Activated naive CD8-positive, alpha-beta T cell treated with anti-CD3 and anti-CD28 coated beads, Interleukin-2, amount 10 ng/mL, durations not matched to agents 7 days and 5 days (primary cell): ENCODE measurements around the gene TNS4. TPM values are rescaled to one million over a fixed set of nuclear protein-coding genes. Genes with fewer than 3 reads are reported as not detected.
A peak's percentile ranks its signal among the peaks of the same experiment; 100 is the strongest.

ENCODE experiments used
- ATAC-seq: fragments of 150-1000 bp; cut with Tn5 transposase; one replicate; pipeline ENCODE4 v1.10.0; 2021; ENCODE audit warnings: low read depth, moderate library complexity
- POLR2A ChIA-PET: fragments of 350-600 bp; sonication (Branson Sonifier 250); formaldehyde crosslinking; loops from one replicate; lab custom pipeline; 2021; ENCODE audit warnings: antibody characterized with exemption; lab: Charles Lee
- DNase-seq: peaks from one replicate; pipeline ENCODE4 v3.0.0; 2021
- H3K27ac Mint-ChIP-seq: one replicate; pipeline ENCODE4 v1.8.0; 2022; ENCODE audit warnings: mild to moderate bottlenecking, mixed read lengths
- H3K27me3 Mint-ChIP-seq: one replicate; pipeline ENCODE4 v1.8.0; 2022; ENCODE audit warnings: mild to moderate bottlenecking, moderate library complexity, mixed read lengths
- H3K36me3 Mint-ChIP-seq: one replicate; pipeline ENCODE4 v1.8.0; 2021; ENCODE audit warnings: mild to moderate bottlenecking, mixed read lengths
- H3K4me1 Mint-ChIP-seq: one replicate; pipeline ENCODE4 v1.8.0; 2021; ENCODE audit warnings: mixed read lengths
- H3K4me3 Mint-ChIP-seq: one replicate; pipeline ENCODE4 v1.8.0; 2022; ENCODE audit warnings: mild to moderate bottlenecking, moderate library complexity, mixed read lengths
- H3K9me3 Mint-ChIP-seq: one replicate; pipeline ENCODE4 v1.8.0; 2021; ENCODE audit warnings: mixed read lengths
- total RNA-seq, 2 experiments: library from RNA; stranded (reverse); gene quantifications; one replicate each; pipeline ENCODE4 v1.2.3, GENCODE V29; 2021

TNS4 gene
- total RNA-seq, 2 experiments from 2014 or later: 9.0 to 9.7 TPM

GRCh38 chr17:40541060-40541872 lies 39.8 kb upstream of the TNS4 start:
- Mint-ChIP-seq H3K4me1 (peaks cover 73% of the 10 kb centered on the region), H3K36me3 (no peaks in the 10 kb centered on the region), H3K27me3 (peaks cover 2% of the 10 kb centered on the region), H3K27ac (peak overlapping the region; percentile 86), H3K9me3 (no peaks in the 10 kb centered on the region), H3K4me3 (peak overlapping the region; percentile 63)
- POLR2A ChIA-PET: interaction anchor here (0.6 to 28.0 kb wide), 18 partner anchors 7 to 218 kb away, joined by 3 to 579 read pairs (median 4); partner anchors contain the start of genes CCR7, IGFBP4, SMARCE1 and TOP2A
- DNase-seq (peak; percentile 77), ATAC-seq (peak; percentile 67)

DNA sequence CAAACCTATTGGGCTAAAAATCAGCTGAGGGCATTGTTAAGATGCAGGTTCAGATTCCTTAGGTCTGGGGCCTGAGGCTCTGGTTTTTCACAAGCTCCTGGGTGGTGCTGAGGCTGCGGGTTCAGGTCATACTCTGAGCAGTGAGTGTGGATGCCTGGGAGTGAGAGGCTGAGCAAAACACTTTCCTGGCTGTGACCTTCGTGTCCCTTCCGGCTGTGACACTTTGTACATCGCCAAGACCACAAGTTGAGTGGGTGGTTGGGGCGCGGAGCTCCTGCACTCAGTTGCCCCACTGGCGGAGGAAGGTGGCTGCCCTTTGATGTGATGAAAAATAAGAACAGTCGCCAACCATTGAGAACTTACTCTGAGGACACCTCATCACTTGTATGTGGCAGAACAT lies 39.0 kb upstream of the TNS4 start:
- Mint-ChIP-seq H3K4me1 (peaks cover 74% of the 10 kb centered on the region), H3K36me3 (no peaks in the 10 kb centered on the region), H3K27me3 (peaks cover 2% of the 10 kb centered on the region), H3K9me3 (no peaks in the 10 kb centered on the region), H3K4me3 (peak overlapping the region; percentile 63), H3K27ac (peak overlapping the region; percentile 86)
- POLR2A ChIA-PET: interaction anchor here (0.6 to 28.0 kb wide), 21 partner anchors 16 to 285 kb away, joined by 3 to 579 read pairs (median 4); partner anchors contain the start of genes CCR7, IGFBP4, SMARCE1 and TOP2A
- DNase-seq (peak; percentile 65), ATAC-seq (peak; percentile 26)

GRCh38 chr17:40539711-40540411 lies 38.4 kb upstream of the TNS4 start:
- ATAC-seq (no peak), DNase-seq (peak; percentile 54)
- H3K27ac Mint-ChIP-seq: peak overlapping the region; percentile 86
- POLR2A ChIA-PET: interaction anchor here (0.8 to 28.0 kb wide), 19 partner anchors 15 to 285 kb away, joined by 3 to 579 read pairs (median 4); partner anchors contain the start of genes CCR7, IGFBP4, SMARCE1 and TOP2A
- no peaks in the 10 kb centered on the region for H3K36me3 Mint-ChIP-seq
- peaks cover 2% of the 10 kb centered on the region for H3K27me3 Mint-ChIP-seq
- no peaks in the 10 kb centered on the region for H3K9me3 Mint-ChIP-seq
- peaks cover 73% of the 10 kb centered on the region for H3K4me1 Mint-ChIP-seq
- peak overlapping the region; percentile 63 for H3K4me3 Mint-ChIP-seq

DNA sequence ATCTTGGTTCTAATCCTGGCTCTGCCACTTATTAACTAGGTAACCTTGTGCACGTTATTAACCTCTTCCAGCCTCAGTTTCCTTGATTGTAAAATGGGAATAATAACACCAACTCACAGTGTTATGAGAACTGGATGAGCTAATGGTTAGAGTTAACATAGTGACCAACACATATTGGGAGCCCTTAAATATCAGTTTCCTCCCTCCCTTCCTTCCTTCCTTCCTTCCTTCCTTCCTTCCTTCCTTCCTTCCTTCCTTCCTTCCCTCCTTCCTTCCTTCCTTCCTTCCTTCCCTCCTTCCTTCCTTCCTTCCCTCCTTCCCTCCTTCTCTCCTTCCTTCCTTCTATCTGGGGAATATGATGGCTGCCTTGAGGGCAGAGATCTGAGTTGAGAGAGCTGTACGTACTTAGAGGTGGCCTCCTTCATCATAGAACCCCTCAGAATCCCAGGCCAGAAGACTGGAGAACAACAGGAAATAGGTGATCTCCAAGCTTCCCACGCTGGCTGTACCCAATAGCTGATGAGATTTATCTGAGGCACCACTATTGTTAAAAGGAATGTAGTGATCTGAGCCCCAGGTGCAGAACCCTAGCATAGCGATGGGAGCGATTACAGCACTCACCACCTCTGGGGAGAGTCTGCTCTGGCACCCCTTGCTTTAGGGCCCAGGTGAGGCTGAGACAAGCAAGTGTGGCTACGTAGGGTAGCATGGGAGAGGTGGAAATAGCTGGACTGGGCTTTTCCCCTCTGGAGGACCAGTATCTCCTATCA lies 37.7 kb upstream of the TNS4 start:
- peaks cover 2% of the 10 kb centered on the region for H3K27me3 Mint-ChIP-seq
- DNase-seq: no peak
- no peaks in the 10 kb centered on the region for H3K9me3 Mint-ChIP-seq
- peaks cover 78% of the 10 kb centered on the region for H3K4me1 Mint-ChIP-seq
- POLR2A ChIA-PET: interaction anchor here (0.8 to 28.0 kb wide), 11 partner anchors 18 to 286 kb away, joined by 3 to 579 read pairs (median 4); partner anchors contain the start of genes CCR7 and IGFBP4
- peak overlapping the region; percentile 56 for H3K4me3 Mint-ChIP-seq
- no peak for ATAC-seq
- peak overlapping the region; percentile 86 for H3K27ac Mint-ChIP-seq
- no peaks in the 10 kb centered on the region for H3K36me3 Mint-ChIP-seq

GRCh38 chr17:40538019-40538935 lies 36.9 kb upstream of the TNS4 start:
- H3K9me3 Mint-ChIP-seq: no peaks in the 10 kb centered on the region
- no peaks in the 10 kb centered on the region for H3K36me3 Mint-ChIP-seq
- peaks cover 86% of the 10 kb centered on the region for H3K4me1 Mint-ChIP-seq
- POLR2A ChIA-PET: interaction anchor here (1.2 to 28.0 kb wide), 5 partner anchors 19 to 175 kb away, joined by 3 to 579 read pairs (median 5); partner anchors contain the start of gene CCR7
- H3K27me3 Mint-ChIP-seq: peaks cover 2% of the 10 kb centered on the region
- peak overlapping the region; percentile 31 for H3K27ac Mint-ChIP-seq
- ATAC-seq (no peak), DNase-seq (peak; percentile 21)
- H3K4me3 Mint-ChIP-seq: no peak overlapping the region

DNA sequence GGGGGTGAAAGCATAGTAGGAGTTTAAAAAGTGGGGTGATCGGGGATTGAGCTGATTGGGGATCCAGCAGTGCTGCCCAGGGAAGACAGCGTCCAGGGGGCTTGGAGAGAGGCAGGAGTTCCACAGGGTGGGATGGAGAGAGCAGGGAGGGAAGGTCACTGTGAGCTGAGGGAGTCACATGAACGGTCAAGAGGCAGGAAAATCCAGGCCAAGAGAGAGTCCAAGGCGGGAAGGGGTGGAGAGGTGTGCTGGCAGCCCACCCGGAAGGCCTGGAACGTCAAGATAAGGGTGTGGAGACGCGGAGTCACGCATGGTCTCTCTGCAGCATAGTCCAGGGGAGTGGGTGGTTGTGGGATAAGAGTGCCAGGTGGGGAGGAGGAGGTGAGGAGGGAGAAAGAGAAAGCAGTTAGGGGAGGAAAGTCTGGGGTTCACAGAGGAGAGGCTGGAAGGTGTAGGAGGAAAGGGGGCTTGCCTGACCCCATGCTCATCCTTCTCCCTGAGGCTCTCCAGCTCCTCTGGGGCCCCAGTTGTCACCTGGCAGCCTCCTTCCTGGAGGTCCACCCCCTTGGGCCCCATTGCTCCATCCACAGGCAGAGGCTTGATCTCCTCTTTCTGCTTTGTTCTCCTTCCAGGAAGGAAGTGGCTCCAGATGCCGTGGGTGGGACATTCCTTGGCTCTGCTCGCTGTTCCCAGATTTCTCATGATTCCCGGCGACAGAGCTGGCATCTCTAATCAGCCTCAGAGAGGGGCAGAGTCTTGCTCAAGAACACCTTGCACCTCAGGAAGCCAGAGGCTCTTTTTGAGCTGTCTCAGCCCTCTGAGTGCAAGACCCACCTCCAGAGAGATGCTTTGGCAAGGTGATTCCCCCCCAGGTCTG lies 35.1 kb upstream of the TNS4 start:
- ATAC-seq (no peak), DNase-seq (peak; percentile 29)
- no peaks in the 10 kb centered on the region for H3K36me3 Mint-ChIP-seq
- H3K4me1 Mint-ChIP-seq: peaks cover 85% of the 10 kb centered on the region
- H3K9me3 Mint-ChIP-seq: no peaks in the 10 kb centered on the region
- POLR2A ChIA-PET: interaction anchor here (0.7 to 28.0 kb wide), 5 partner anchors 19 to 119 kb away, joined by 3 to 579 read pairs (median 7); partner anchors contain the start of genes CCR7 and TOP2A
- peak overlapping the region; percentile 49 for H3K27ac Mint-ChIP-seq
- peaks cover 2% of the 10 kb centered on the region for H3K27me3 Mint-ChIP-seq
- peak overlapping the region; percentile 20 for H3K4me3 Mint-ChIP-seq

DNA sequence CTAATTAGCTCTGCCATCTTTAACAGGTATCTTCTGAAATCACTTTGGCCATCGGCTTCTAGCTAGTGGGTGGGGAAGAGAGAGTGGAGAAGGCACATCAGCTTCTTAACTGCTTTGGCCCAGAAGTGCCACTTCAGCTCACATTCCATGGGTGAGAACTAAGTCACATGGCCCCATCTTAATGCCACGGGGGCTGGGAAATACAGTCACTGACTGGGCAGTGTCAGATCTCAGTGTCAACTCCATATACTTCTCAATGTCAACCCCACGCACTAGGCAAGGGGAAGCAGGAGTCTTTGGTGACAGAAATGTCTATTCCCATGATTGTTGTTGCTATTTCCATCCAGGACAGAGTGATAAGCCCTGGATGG lies 34.5 kb upstream of the TNS4 start:
- Mint-ChIP-seq H3K27ac (peak overlapping the region; percentile 49), H3K4me1 (peaks cover 82% of the 10 kb centered on the region), H3K36me3 (no peaks in the 10 kb centered on the region), H3K27me3 (peaks cover 2% of the 10 kb centered on the region), H3K4me3 (peak overlapping the region; percentile 7), H3K9me3 (no peaks in the 10 kb centered on the region)
- POLR2A ChIA-PET: interaction anchor here (0.7 to 28.0 kb wide), 5 partner anchors 19 to 118 kb away, joined by 3 to 579 read pairs (median 7); partner anchors contain the start of genes CCR7 and TOP2A
- ATAC-seq: no peak
- peak; percentile 19 for DNase-seq

DNA sequence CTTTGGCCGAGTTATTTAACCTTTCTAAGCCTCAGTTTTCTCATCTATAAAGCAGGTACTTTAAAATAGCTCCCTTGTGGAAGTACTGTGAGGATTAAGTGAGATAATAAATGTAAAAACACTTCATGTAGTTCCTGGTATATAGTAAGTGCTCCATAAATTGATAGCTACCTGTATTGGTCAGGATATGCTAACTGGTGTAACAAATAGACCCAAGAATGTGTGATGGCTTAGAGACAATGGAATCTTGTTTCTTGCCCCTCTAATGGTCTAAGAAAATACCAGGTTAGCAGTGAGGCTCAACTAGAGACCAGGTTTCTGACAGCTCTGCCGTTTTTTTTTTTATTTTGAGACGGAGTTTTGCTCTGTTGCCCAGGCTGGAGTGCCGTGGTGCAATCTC lies 34.0 kb upstream of the TNS4 start:
- ATAC-seq (no peak), DNase-seq (no peak)
- H3K27me3 Mint-ChIP-seq: peaks cover 2% of the 10 kb centered on the region
- POLR2A ChIA-PET: interaction anchor here (1.3 to 28.0 kb wide), 4 partner anchors 18 to 118 kb away, joined by 3 to 579 read pairs (median 6); partner anchors contain the start of genes CCR7 and TOP2A
- H3K4me3 Mint-ChIP-seq: no peak overlapping the region
- no peaks in the 10 kb centered on the region for H3K36me3 Mint-ChIP-seq
- no peaks in the 10 kb centered on the region for H3K9me3 Mint-ChIP-seq
- peak overlapping the region; percentile 53 for H3K27ac Mint-ChIP-seq
- peaks cover 82% of the 10 kb centered on the region for H3K4me1 Mint-ChIP-seq

GRCh38 chr17:40534371-40535189 lies 33.2 kb upstream of the TNS4 start:
- DNase-seq (peak; percentile 36), ATAC-seq (no peak)
- POLR2A ChIA-PET: interaction anchor here (0.6 to 28.0 kb wide), 11 partner anchors 7 to 572 kb away, joined by 3 to 579 read pairs (median 5); partner anchors contain the start of genes CCR7 and TOP2A
- Mint-ChIP-seq H3K27ac (peak overlapping the region; percentile 83), H3K36me3 (no peaks in the 10 kb centered on the region), H3K4me3 (peak overlapping the region; percentile 18), H3K4me1 (peaks cover 77% of the 10 kb centered on the region), H3K9me3 (no peaks in the 10 kb centered on the region), H3K27me3 (peaks cover 2% of the 10 kb centered on the region)

- H3K36me3 Mint-ChIP-seq: no peaks in the 10 kb centered on the region
- H3K27ac Mint-ChIP-seq: peak overlapping the region; percentile 83
- peak overlapping the region; percentile 56 for H3K4me3 Mint-ChIP-seq
- no peaks in the 10 kb centered on the region for H3K9me3 Mint-ChIP-seq
- H3K27me3 Mint-ChIP-seq: no peaks in the 10 kb centered on the region
- DNase-seq (no peak), ATAC-seq (peak; percentile 4)
- peaks cover 72% of the 10 kb centered on the region for H3K4me1 Mint-ChIP-seq
- POLR2A ChIA-PET: interaction anchor here (0.6 to 28.0 kb wide), 21 partner anchors 8 to 571 kb away, joined by 3 to 579 read pairs (median 6); partner anchors contain the start of genes CCR7, IGFBP4 and TOP2A
Measured at GRCh38 chr17:40533896-40534295, 32.5 kb upstream of the TNS4 start.
